C4-2B (cell line): Measurements from ENCODE around the gene NNMT.

ENCODE experiments used
- H3K27ac ChIP-seq: fragments of 450-650 bp; 2 replicates; pipeline ENCODE4 v1.5.1; 2017
- ZFX ChIP-seq: fragments of 450-650 bp; IDR thresholded peaks from 2 replicates; pipeline ENCODE4 v1.6.1; 2017
- TF ChIP-seq, protein P1 (sequence below): fragments of 450-650 bp; conservative IDR thresholded peaks from 2 replicates; pipeline ENCODE4 v1.5.1; 2017; ENCODE audit warnings: mild to moderate bottlenecking

The NNMT gene

GRCh38 chr11:114259124-114259526 is 37.1 kb upstream of the NNMT start:
- TF ChIP-seq, protein P1, sequence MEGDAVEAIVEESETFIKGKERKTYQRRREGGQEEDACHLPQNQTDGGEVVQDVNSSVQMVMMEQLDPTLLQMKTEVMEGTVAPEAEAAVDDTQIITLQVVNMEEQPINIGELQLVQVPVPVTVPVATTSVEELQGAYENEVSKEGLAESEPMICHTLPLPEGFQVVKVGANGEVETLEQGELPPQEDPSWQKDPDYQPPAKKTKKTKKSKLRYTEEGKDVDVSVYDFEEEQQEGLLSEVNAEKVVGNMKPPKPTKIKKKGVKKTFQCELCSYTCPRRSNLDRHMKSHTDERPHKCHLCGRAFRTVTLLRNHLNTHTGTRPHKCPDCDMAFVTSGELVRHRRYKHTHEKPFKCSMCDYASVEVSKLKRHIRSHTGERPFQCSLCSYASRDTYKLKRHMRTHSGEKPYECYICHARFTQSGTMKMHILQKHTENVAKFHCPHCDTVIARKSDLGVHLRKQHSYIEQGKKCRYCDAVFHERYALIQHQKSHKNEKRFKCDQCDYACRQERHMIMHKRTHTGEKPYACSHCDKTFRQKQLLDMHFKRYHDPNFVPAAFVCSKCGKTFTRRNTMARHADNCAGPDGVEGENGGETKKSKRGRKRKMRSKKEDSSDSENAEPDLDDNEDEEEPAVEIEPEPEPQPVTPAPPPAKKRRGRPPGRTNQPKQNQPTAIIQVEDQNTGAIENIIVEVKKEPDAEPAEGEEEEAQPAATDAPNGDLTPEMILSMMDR, result no peak
- 0 out of 2 replicates have a peak overlapping the region, but pooled peaks have one; percentile 1 for H3K27ac ChIP-seq

DNA sequence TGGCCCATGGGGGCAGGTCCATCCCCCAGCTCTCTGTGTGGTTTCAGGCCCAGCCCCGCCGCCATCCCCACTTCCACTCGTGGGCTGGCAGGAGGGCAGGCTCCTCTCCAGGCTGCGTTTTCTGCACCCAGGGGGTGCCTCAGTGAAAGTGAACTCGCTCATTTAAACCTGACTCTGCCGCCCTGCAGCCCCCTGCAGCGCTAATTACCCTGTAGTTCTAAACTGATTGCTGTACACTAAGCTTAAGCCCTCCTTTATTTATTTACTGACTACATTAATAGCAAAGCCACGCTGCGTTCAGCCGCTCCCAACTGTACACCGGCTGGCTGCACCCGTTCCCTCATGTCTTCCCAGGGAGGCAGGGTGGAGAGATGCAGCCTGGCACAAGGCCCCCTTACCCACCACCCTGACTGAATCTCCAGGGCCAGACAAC is 36.6 kb upstream of the NNMT start:
- no peak overlapping the region for H3K27ac ChIP-seq
- TF ChIP-seq, protein P1, result no peak
- TF ChIP-seq ZFX, result no peak

DNA sequence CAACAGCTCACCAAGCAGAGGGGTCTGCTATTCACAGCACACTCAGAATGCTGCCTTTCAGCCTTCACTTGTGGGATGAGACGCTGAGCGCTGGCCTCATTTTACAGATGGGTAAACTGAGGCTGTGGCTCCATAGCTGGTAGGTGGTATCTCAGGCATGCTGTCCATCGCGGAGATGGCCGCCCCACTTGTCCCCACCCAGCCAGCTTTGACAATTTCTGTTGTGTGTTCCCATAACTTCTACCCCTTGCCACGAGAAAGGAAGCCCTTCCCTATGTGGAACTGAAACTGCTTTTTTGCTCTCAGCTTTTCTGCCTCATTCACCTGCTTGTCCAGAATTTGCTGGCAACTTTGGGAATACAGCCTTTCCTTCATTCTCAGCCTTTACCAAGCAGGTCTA is 36.1 kb upstream of the NNMT start:
- no peak for TF ChIP-seq ZFX
- TF ChIP-seq, protein P1, result no peak
- peak overlapping the region; percentile 8 for H3K27ac ChIP-seq

- TF ChIP-seq ZFX, result no peak
- TF ChIP-seq, protein P1, result no peak
- peak overlapping the region; percentile 8 for H3K27ac ChIP-seq
These were observed 35.7 kb upstream of the NNMT start for GRCh38 chr11:114260483-114260882.

- TF ChIP-seq, protein P1, result no peak
- TF ChIP-seq ZFX, result no peak
- no peak overlapping the region for H3K27ac ChIP-seq
These were observed 34.4 kb upstream of the NNMT start for GRCh38 chr11:114261791-114262190.

DNA sequence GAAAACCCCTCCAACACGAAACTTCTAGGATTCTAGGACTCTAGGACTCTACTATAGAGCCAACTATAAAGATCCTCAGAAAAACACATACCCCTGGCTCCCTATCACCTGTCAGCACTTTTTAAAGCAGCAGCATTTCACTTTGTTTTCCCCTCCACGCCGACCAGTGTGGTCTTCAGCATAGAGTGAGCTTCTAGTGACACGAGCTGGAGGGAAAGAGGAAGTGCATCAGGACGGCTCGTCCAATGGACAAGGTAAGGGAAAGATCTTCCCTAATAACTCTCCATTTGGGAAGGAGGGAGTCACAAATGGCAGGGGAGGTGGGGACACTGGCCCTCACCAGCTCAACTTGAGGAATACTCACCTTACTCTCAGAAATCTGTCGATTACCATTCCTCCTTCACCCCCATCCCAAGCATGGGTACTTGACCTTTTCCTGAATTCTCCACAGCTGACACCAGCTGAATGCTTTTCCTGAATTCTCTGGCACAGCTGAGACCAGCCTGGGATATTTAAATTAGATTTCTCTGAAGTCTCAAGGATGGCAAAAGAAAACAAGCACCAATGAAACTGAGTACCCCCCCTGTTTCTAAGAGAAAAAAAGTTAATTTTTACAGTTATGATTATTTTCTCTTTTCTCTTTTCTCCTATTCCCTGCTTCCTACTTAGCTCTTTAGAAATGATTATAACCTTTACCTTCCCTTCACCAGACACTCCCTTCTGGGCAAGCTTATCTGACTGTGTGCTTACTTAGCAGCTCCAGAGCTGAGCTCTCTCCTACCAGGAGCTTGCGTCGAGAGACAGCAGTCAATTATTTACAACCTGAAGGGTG is 33.3 kb upstream of the NNMT start:
- TF ChIP-seq, protein P1, result peak; percentile 15; the same call in 1 of the 2 replicates
- TF ChIP-seq ZFX, result no peak

DNA sequence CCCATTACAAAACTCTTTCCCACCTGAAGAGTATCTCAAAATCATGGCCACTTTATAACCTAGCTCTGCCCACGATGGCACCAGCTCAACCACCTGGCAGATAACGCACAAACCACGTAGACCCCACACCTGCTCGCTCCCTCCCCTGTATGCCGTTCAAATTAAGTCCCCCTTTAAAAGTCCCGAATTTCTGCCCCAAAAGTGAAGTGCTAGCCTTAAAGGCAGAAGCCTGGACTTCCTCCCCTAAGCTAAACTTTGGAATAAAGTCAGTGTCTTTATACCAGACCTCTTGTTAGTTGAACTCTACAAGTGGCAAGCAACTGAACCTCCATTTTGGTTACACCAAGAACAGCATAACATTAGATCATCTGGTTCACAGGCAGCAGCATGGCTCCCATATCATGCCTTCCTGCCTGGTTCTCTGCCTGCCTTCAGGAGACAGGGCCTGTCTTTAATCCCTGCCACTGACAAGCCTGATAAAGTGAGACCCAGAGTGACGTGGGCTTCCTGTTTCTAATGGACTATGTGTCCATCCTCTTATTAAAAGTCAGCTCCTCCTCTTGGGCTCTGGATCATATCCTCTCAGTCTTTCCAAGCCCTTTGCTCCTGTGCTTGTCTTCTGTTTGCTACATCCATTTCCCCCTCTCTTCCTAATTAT is 32.6 kb upstream of the NNMT start:
- TF ChIP-seq, protein P1, result no peak
- no peak for TF ChIP-seq ZFX
- H3K27ac ChIP-seq, result no peak overlapping the region

More for the DNA sequence above, 33.3 kb upstream of the NNMT start:
- H3K27ac ChIP-seq, result no peak overlapping the region
